GM18867 (cell line): ENCODE results near the gene OR2AT4.
"Not testable (repeated sequence)": the region's sequence is repeated elsewhere in the genome, so short reads cannot be mapped to it uniquely, and the experiment has no call there.

Experiments used
- ATAC-seq: cut with Tn5 transposase; IDR thresholded peaks from one replicate; pipeline ENCODE4 v1.9.1; 2021; ENCODE audit warnings: mild to moderate bottlenecking, moderate library complexity; ENCODE audit not compliant: unreplicated experiment

The OR2AT4 gene

GRCh38 chr11:75103380-75104026, 6.8 kb upstream of the OR2AT4 start:
- ATAC-seq = no peak

GRCh38 chr11:75101424-75102128, 4.9 kb upstream of the OR2AT4 start:
- ATAC-seq = no peak

- peak; percentile 84 for ATAC-seq
Observed at GRCh38 chr11:75100314-75100713, 3.6 kb upstream of the OR2AT4 start.

- no peak for ATAC-seq
Observed at GRCh38 chr11:75099635-75100034, 3.0 kb upstream of the OR2AT4 start.

- ATAC-seq = not testable (repeated sequence)
Observed at GRCh38 chr11:75098835-75099439, 2.3 kb upstream of the OR2AT4 start.

GRCh38 chr11:75098181-75098580, 1.5 kb upstream of the OR2AT4 start:
- ATAC-seq = not testable (repeated sequence)

GRCh38 chr11:75097173-75097557, 489 bp upstream of the OR2AT4 start:
- no peak for ATAC-seq

- ATAC-seq = not testable (repeated sequence)
Observed at GRCh38 chr11:75094382-75094781, 2.3 kb downstream of the OR2AT4 start.

GRCh38 chr11:75090671-75091177, 6.0 kb downstream of the OR2AT4 start:
- no peak for ATAC-seq

GRCh38 chr11:75087319-75088305, 9.1 kb downstream of the OR2AT4 start:
- no peak for ATAC-seq

- no peak for ATAC-seq
Observed at GRCh38 chr11:75084883-75085282, 11.8 kb downstream of the OR2AT4 start.

- ATAC-seq = no peak
Observed at GRCh38 chr11:75083217-75083605, 13.5 kb downstream of the OR2AT4 start.

GRCh38 chr11:75082601-75083216, 14.0 kb downstream of the OR2AT4 start:
- no peak for ATAC-seq

GRCh38 chr11:75079546-75079945, 17.1 kb downstream of the OR2AT4 start:
- no peak for ATAC-seq

GRCh38 chr11:75078233-75078632, 18.4 kb downstream of the OR2AT4 start:
- no peak for ATAC-seq

GRCh38 chr11:75077316-75077715, 19.4 kb downstream of the OR2AT4 start:
- no peak for ATAC-seq

- no peak for ATAC-seq
Observed at GRCh38 chr11:75076671-75077070, 20.0 kb downstream of the OR2AT4 start.

GRCh38 chr11:75073459-75074190, 23.1 kb downstream of the OR2AT4 start:
- ATAC-seq = no peak

GRCh38 chr11:75072582-75072981, 24.1 kb downstream of the OR2AT4 start:
- ATAC-seq = no peak

GRCh38 chr11:75069473-75069872, 27.2 kb downstream of the OR2AT4 start:
- peak; percentile 45 for ATAC-seq
